K562 (cell line): ENCODE data around the gene HIP1R. TPM values are rescaled to one million over a fixed set of nuclear protein-coding genes. Genes with fewer than 3 reads are reported as not detected.

Source experiments
- ATAC-seq: fragments of 200-7000 bp; cut with Tn5 transposase; 3 replicates; pipeline ENCODE4 v1.9.1; 2020; ENCODE audit warnings: moderate library complexity
- BruUV-seq: library from RNA; stranded (reverse); fragments of 400-500 nt; replicated peaks from 2 replicates; lab custom pipeline; 2021; lab: Mats Ljungman, UMichigan
- CTCF ChIA-PET: fragments of 300-600 bp; formaldehyde crosslinking; extraction: SDS; loops from one replicate; lab custom pipeline; 2021; ENCODE audit warnings: low intra/inter-chr PET ratio; lab: Yijun Ruan, JAX
- POLR2A ChIA-PET: fragments of 300-600, 350-650 bp; sonication (Branson Sonifier 250); formaldehyde crosslinking; extraction: SDS; loops from one replicate; lab custom pipeline; 2021; ENCODE audit warnings: antibody characterized with exemption, inconsistent platforms; lab: Yijun Ruan, JAX
- DNase-seq, 4 experiments: peaks; one replicate each; pipeline versions ENCODE4 v3.0.0 to v3.0.0-alpha.2; 2011 to 2018; ENCODE audit warnings: low spot score in 3 of 4, mixed read lengths in 3 of 4; ENCODE audit errors: extremely low read depth in 1 of 4
- FAIRE-seq: peaks from 2 replicates; lab custom pipeline; 2011; peaks lifted over from hg19 to GRCh38; lab: Jason Lieb, UNC
- H2AFZ ChIP-seq: 2 replicates; pipeline ENCODE4 v1.6.0; 2011; ENCODE audit warnings: low read depth, low read length, control low read depth, inconsistent platforms
- H3K27ac ChIP-seq: fragments of 200-600 bp; 3 replicates; pipeline ENCODE4 v1.8.0; 2011; ENCODE audit warnings: low read depth, mild to moderate bottlenecking, control low read depth, inconsistent platforms, low read length, moderate library complexity, mixed read lengths; ENCODE audit errors: extremely low read depth
- H3K27me3 ChIP-seq, 2 experiments: fragments of 300-600 bp in 1 of 2; 2 replicates in 1 of 2; 3 replicates in 1 of 2; pipeline versions ENCODE4 v1.6.0 to v1.8.0; 2011; ENCODE audit warnings: inconsistent platforms in 2 of 2, low read length in 2 of 2, mild to moderate bottlenecking in 1 of 2, mixed read lengths in 1 of 2, moderate library complexity in 1 of 2; ENCODE audit not compliant: control insufficient read depth in 2 of 2, insufficient read depth in 2 of 2
- H3K36me3 ChIP-seq: fragments of 300-600 bp; 3 replicates; pipeline ENCODE4 v1.8.0; 2011; ENCODE audit warnings: mild to moderate bottlenecking, low read length, inconsistent platforms; ENCODE audit not compliant: control insufficient read depth, insufficient read depth
- H3K4me1 ChIP-seq, 2 experiments: fragments of 200-600 bp in 1 of 2; replicated peaks in 1 of 2; 2 replicates in 1 of 2; 3 replicates in 1 of 2; pipeline versions ENCODE4 v1.5.1 to v1.8.0; 2011; ENCODE audit warnings: inconsistent platforms in 2 of 2, low read length in 2 of 2, mild to moderate bottlenecking in 1 of 2, mixed read lengths in 1 of 2, moderate library complexity in 1 of 2; ENCODE audit not compliant: control insufficient read depth in 2 of 2, insufficient read depth in 2 of 2
- H3K4me2 ChIP-seq: 2 replicates; pipeline ENCODE4 v1.6.1; 2011; ENCODE audit warnings: low read length, control low read depth, inconsistent platforms, mixed read lengths; ENCODE audit not compliant: insufficient read depth
- H3K4me3 ChIP-seq: fragments of 200-600 bp; sonication (generic), shearing (Covaris generic); 2 replicates; pipeline ENCODE4 v1.5.1; 2016; ENCODE audit warnings: control low read depth, inconsistent platforms
- H3K79me2 ChIP-seq: fragments of 200-600 bp; 3 replicates; pipeline ENCODE4 v1.8.0; 2011; ENCODE audit warnings: low read length, inconsistent platforms; ENCODE audit not compliant: control insufficient read depth, insufficient read depth
- H3K9ac ChIP-seq, 2 experiments: 2 replicates each; pipeline versions ENCODE4 v1.6.0 to v1.6.1; 2011; ENCODE audit warnings: low read depth in 2 of 2, low read length in 2 of 2, control low read depth in 1 of 2, inconsistent platforms in 1 of 2, mild to moderate bottlenecking in 1 of 2, mixed read lengths in 1 of 2; ENCODE audit not compliant: insufficient read depth in 1 of 2
- H3K9me1 ChIP-seq: one replicate; pipeline ENCODE4 v1.6.0; 2011; ENCODE audit warnings: inconsistent platforms, mild to moderate bottlenecking, low read length, moderate library complexity; ENCODE audit not compliant: control insufficient read depth, insufficient read depth
- H3K9me3 ChIP-seq: replicated peaks from 2 replicates; pipeline ENCODE4 v1.5.1; 2011; ENCODE audit warnings: low read depth, low read length, inconsistent platforms; ENCODE audit not compliant: control insufficient read depth, insufficient read depth
- H4K20me1 ChIP-seq: replicated peaks from 2 replicates; pipeline ENCODE4 v1.6.1; 2011; ENCODE audit warnings: low read length, inconsistent platforms, mixed read lengths; ENCODE audit not compliant: control insufficient read depth, insufficient read depth
- RBM25 ChIP-seq: fragments of 200-400 bp; formaldehyde crosslinking; IDR thresholded peaks from 2 replicates; pipeline ENCODE4 v1.6.1; 2018; ENCODE audit warnings: low read length, low read depth, moderate library complexity; ENCODE audit not compliant: severe bottlenecking
- SAFB ChIP-seq: fragments of 200-400 bp; formaldehyde crosslinking; IDR thresholded peaks from 2 replicates; pipeline ENCODE4 v1.6.1; 2017; ENCODE audit warnings: low read depth, low read length, borderline replicate concordance
- ZNF121 ChIP-seq: sonication (generic); formaldehyde crosslinking; conservative IDR thresholded peaks from 2 replicates; pipeline ENCODE4 v1.8.0; 2022; ENCODE audit warnings: missing genetic modification reagents
- ZNF518B ChIP-seq: fragments of 250-450 bp; sonication (Bioruptor Pico); IDR thresholded peaks from 2 replicates; pipeline ENCODE4 v1.5.0; 2021; ENCODE audit warnings: mild to moderate bottlenecking, moderate library complexity
- WGBS: fragments of 100-300 bp; shearing (Covaris generic); methylation state at CpG from one replicate; pipeline ENCODE4 v1.1.6; 2016; ENCODE audit warnings: low coverage, mixed read lengths; ENCODE audit not compliant: insufficient coverage; ENCODE audit errors: missing lambda C conversion rate; 5-methylcytosine and 5-hydroxymethylcytosine counted together
- in situ Hi-C: fragments of 300-500 bp; cut with MboI; formaldehyde crosslinking; loops from 4 replicates; pipeline ENCODE4 v1.15.0; 2018; ENCODE audit warnings: inconsistent platforms, mixed read lengths
- intact Hi-C: fragments of 100-400 bp; cut with micrococcal nuclease; formaldehyde crosslinking; loops from 2 replicates; pipeline ENCODE4 v1.14.2; 2022
- polyA plus RNA-seq, 8 experiments: library from polyadenylated mRNA; depleted of rRNA in 4 of 8; stranded (reverse) in 5 of 8; unstranded in 3 of 8; fragments of >200 nt; fragmentation: Nextera tagmentation in 2 of 8; fragmentation: Illumina TruSeq in 1 of 8; extraction: Ambion mirVana in 2 of 8; extraction: Trizol in 1 of 8; gene quantifications; 2 replicates each; pipeline versions ENCODE4 v1.2.1 to v1.2.3, GENCODE V29; 2011 to 2014; ENCODE audit warnings: inconsistent platforms in 1 of 8, missing spikeins in 1 of 8
- total RNA-seq, 7 experiments: library from RNA; depleted of rRNA in 6 of 7; stranded (reverse); fragments of >200 nt in 6 of 7; fragmentation: Illumina TruSeq in 2 of 7; extraction: Trizol in 2 of 7; gene quantifications; 2 replicates each; pipeline versions ENCODE4 v1.2.1 to v1.2.3, GENCODE V29; 2011 to 2021; ENCODE audit warnings: low replicate concordance in 1 of 7

The HIP1R gene
- total and polyA plus RNA-seq, 9 of the 15 experiments (the other 6 are each of a cell fraction or from before 2014, with no cell fraction given): 0.15 to 31.0 (median 14.2) TPM

GRCh38 chr12:122908915-122909314, 73.7 kb downstream of the HIP1R start:
- H3K9ac ChIP-seq: no peak overlapping the region
- ATAC-seq (no peak), FAIRE-seq (no peak), DNase-seq (no peak)
- no peak overlapping the region for H3K27ac ChIP-seq
- peaks cover 0 to 3% of the 10 kb centered on the region in 2 experiments; a peak in 1 of 5 replicates for H3K4me1 ChIP-seq
- in situ Hi-C loops (no loop called here), intact Hi-C loops (no loop called here)
- H3K36me3 ChIP-seq: no peaks in the 10 kb centered on the region
- WGBS: 35% methylated on average over 6 of the region's 6 CpGs
- H3K4me3 ChIP-seq: no peak overlapping the region
- no peak overlapping the region for H3K4me2 ChIP-seq
- H4K20me1 ChIP-seq: no peaks in the 10 kb centered on the region
- POLR2A ChIA-PET: interaction anchor here (0.6 to 0.7 kb wide), 2 partner anchors 14 to 678 kb away, joined by 3 to 4 read pairs; no protein-coding TSS in a partner anchor
- H3K9me3 ChIP-seq: no peaks in the 10 kb centered on the region
- CTCF ChIA-PET: no interaction called here
- no peaks in the 10 kb centered on the region for H3K9me1 ChIP-seq
- H3K79me2 ChIP-seq: no peaks in the 10 kb centered on the region
- no TSS peak for BruUV-seq
- TF ChIP-seq ZNF518B (CRISPR knock-in tag) (no peak), RBM25 (peak; percentile 27), ZNF121 (CRISPR knock-in tag) (peak; percentile 97), SAFB (no peak)
- TF ChIP-seq, all 486 proteins: peak for 2
- H3K27me3 ChIP-seq: no peaks in the 10 kb centered on the region
- H2AFZ ChIP-seq: no peak overlapping the region
